WERI-Rb-1 (cell line): ENCODE measurements around the gene NISCH.

Source experiments
- DNase-seq: peaks from one replicate; pipeline ENCODE4 v3.0.0-alpha.2; 2020
- H3K27ac ChIP-seq: fragments of 250-450 bp; sonication (Bioruptor Pico); 2 replicates; pipeline ENCODE4 v1.5.1; 2020; ENCODE audit warnings: mild to moderate bottlenecking, moderate library complexity
- H3K27me3 ChIP-seq: fragments of 250-450 bp; sonication (Bioruptor Pico); 2 replicates; pipeline ENCODE4 v1.5.1; 2021; ENCODE audit warnings: mild to moderate bottlenecking, low read depth, moderate library complexity; ENCODE audit not compliant: insufficient read depth, severe bottlenecking
- H3K36me3 ChIP-seq: fragments of 250-450 bp; sonication (Bioruptor Pico); 2 replicates; pipeline ENCODE4 v1.5.1; 2020; ENCODE audit warnings: mild to moderate bottlenecking, moderate library complexity
- H3K4me3 ChIP-seq: 2 replicates; pipeline ENCODE4 v1.5.1; 2011; ENCODE audit warnings: low read depth, mild to moderate bottlenecking, control low read depth, low read length
- H3K9me3 ChIP-seq: fragments of 250-450 bp; sonication (Bioruptor Pico); 2 replicates; pipeline ENCODE4 v1.5.1; 2021; ENCODE audit warnings: mild to moderate bottlenecking, moderate library complexity; ENCODE audit not compliant: severe bottlenecking
- CTCF ChIP-seq: IDR thresholded peaks from 2 replicates; pipeline ENCODE4 v1.5.1; 2011; ENCODE audit warnings: low read depth, mild to moderate bottlenecking, control low read depth, inconsistent platforms, low read length

NISCH gene

GRCh38 chr3:52455283-52456168 lies at the start of gene NISCH:
Gene NISCH, plus strand, starts transcription at chr3:52455604. Its CDS starts 38 bp downstream, at chr3:52455642.
- Histone ChIP-seq H3K36me3 (peaks cover 42% of the 10 kb centered on the region), H3K9me3 (no peaks in the 10 kb centered on the region), H3K27ac (peak within 1 kb of the TSS; percentile 94), H3K4me3 (peak within 1 kb of the TSS; percentile 93), H3K27me3 (no peaks in the 10 kb centered on the region)
- peak; percentile 91 for DNase-seq
- TF ChIP-seq CTCF = no peak

GRCh38 chr3:52406231-52406661 lies 49.2 kb upstream of the NISCH start:
- Histone ChIP-seq H3K36me3 (peaks cover 73% of the 10 kb centered on the region), H3K9me3 (no peaks in the 10 kb centered on the region), H3K27me3 (no peaks in the 10 kb centered on the region), H3K4me3 (no peak overlapping the region), H3K27ac (no peak overlapping the region)
- no peak for TF ChIP-seq CTCF
- no peak for DNase-seq

- no peak overlapping the region for H3K4me3 ChIP-seq
- H3K27ac ChIP-seq = peak overlapping the region; percentile 28; the same call in 1 of the 2 replicates
- no peak for TF ChIP-seq CTCF
- peaks cover 66% of the 10 kb centered on the region for H3K36me3 ChIP-seq
- no peak for DNase-seq
- H3K27me3 ChIP-seq = no peaks in the 10 kb centered on the region
- H3K9me3 ChIP-seq = no peaks in the 10 kb centered on the region
These were observed 48.5 kb upstream of the NISCH start for GRCh38 chr3:52406791-52407510.

- TF ChIP-seq CTCF = no peak
- Histone ChIP-seq H3K36me3 (peaks cover 58% of the 10 kb centered on the region), H3K27me3 (no peaks in the 10 kb centered on the region), H3K9me3 (no peaks in the 10 kb centered on the region), H3K4me3 (no peak overlapping the region), H3K27ac (no peak overlapping the region)
- DNase-seq = no peak
These were observed 47.6 kb upstream of the NISCH start for GRCh38 chr3:52407779-52408178.

GRCh38 chr3:52408466-52408865 lies 46.9 kb upstream of the NISCH start:
- no peaks in the 10 kb centered on the region for H3K9me3 ChIP-seq
- peaks cover 51% of the 10 kb centered on the region for H3K36me3 ChIP-seq
- DNase-seq = no peak
- no peaks in the 10 kb centered on the region for H3K27me3 ChIP-seq
- TF ChIP-seq CTCF = no peak
- no peak overlapping the region for H3K27ac ChIP-seq
- H3K4me3 ChIP-seq = no peak overlapping the region
